OCI-LY7 (cell line): ENCODE data around the gene TECTB. TPM values are rescaled to one million over a fixed set of nuclear protein-coding genes. Genes with fewer than 3 reads are reported as not detected.

Experiments
- Bru-seq: library from RNA; stranded (reverse); fragments of 400-500 nt; gene quantifications from one replicate; lab custom pipeline; 2021; lab: Mats Ljungman, UMichigan
- BruChase-seq, 2 experiments: library from RNA; stranded (reverse); fragments of 400-500 nt; gene quantifications; one replicate each; lab custom pipeline; 2021; lab: Mats Ljungman, UMichigan
- BruUV-seq: library from RNA; stranded (reverse); fragments of 400-500 nt; replicated peaks from 2 replicates; lab custom pipeline; 2021; lab: Mats Ljungman, UMichigan
- CTCF ChIA-PET: fragments of 300-600 bp; sonication (Branson Sonifier 250); formaldehyde crosslinking; loops from one replicate; lab custom pipeline; 2022; ENCODE audit warnings: antibody characterized with exemption; ENCODE audit not compliant: unreplicated experiment; lab: Charles Lee
- POLR2A ChIA-PET: fragments of 300-600 bp; sonication (Branson Sonifier 250); formaldehyde crosslinking; loops from one replicate; lab custom pipeline; 2022; ENCODE audit warnings: antibody characterized with exemption; lab: Charles Lee
- DNase-seq: peaks from one replicate; pipeline ENCODE4 v3.0.0-alpha.2; 2015; ENCODE audit warnings: low spot score
- H2AFZ ChIP-seq: fragments of 200-600 bp; sonication (generic), shearing (Covaris generic); 2 replicates; pipeline ENCODE4 v1.6.1; 2014; ENCODE audit warnings: mild to moderate bottlenecking, antibody characterized with exemption, low read length, moderate library complexity
- H3K27ac ChIP-seq: fragments of 200-600 bp; sonication (generic); 2 replicates; pipeline ENCODE4 v1.5.1; 2014; ENCODE audit warnings: mixed run types, low read depth, mild to moderate bottlenecking, moderate library complexity, low read length, inconsistent platforms; ENCODE audit not compliant: poor library complexity, severe bottlenecking
- H3K36me3 ChIP-seq: fragments of 200-600 bp; sonication (generic); 2 replicates; pipeline ENCODE4 v1.6.1; 2014; ENCODE audit warnings: mild to moderate bottlenecking, antibody characterized with exemption, low read length, moderate library complexity, mixed read lengths; ENCODE audit not compliant: insufficient read depth
- H3K4me1 ChIP-seq: fragments of 200-600 bp; sonication (generic); 2 replicates; pipeline ENCODE4 v1.5.1; 2014; ENCODE audit warnings: mild to moderate bottlenecking, low read length; ENCODE audit not compliant: insufficient read depth, poor library complexity, severe bottlenecking
- H3K4me2 ChIP-seq: fragments of 200-600 bp; sonication (generic); 2 replicates; pipeline ENCODE4 v1.6.1; 2014; ENCODE audit warnings: mild to moderate bottlenecking, low read length
- H3K4me3 ChIP-seq: fragments of 200-600 bp; sonication (generic); 2 replicates; pipeline ENCODE4 v1.5.1; 2014; ENCODE audit warnings: mild to moderate bottlenecking, low read depth, low read length; ENCODE audit not compliant: poor library complexity, severe bottlenecking
- H3K79me2 ChIP-seq: fragments of 200-600 bp; sonication (generic); 2 replicates; pipeline ENCODE4 v1.6.1; 2016; ENCODE audit warnings: low read depth, mild to moderate bottlenecking, low read length, moderate library complexity, mixed read lengths; ENCODE audit not compliant: insufficient read depth
- H3K9me2 ChIP-seq: fragments of 200-600 bp; sonication (generic); 2 replicates; pipeline ENCODE4 v1.6.1; 2016; ENCODE audit warnings: mild to moderate bottlenecking, low read length, mixed read lengths; ENCODE audit not compliant: insufficient read depth
- H3K9me3 ChIP-seq: fragments of 200-600 bp; sonication (generic); 2 replicates; pipeline ENCODE4 v1.6.1; 2014; ENCODE audit warnings: mild to moderate bottlenecking, mixed run types, low read length, mixed read lengths
- H4K20me1 ChIP-seq: fragments of 200-600 bp; sonication (generic); 2 replicates; pipeline ENCODE4 v1.6.1; 2014; ENCODE audit warnings: mild to moderate bottlenecking, antibody characterized with exemption, low read length, moderate library complexity, mixed read lengths; ENCODE audit not compliant: insufficient read depth
- EZH2phosphoT487 ChIP-seq: fragments of 200-600 bp; sonication (generic); IDR thresholded peaks from 2 replicates; pipeline ENCODE4 v1.6.1; 2018; ENCODE audit warnings: low read depth, borderline replicate concordance, mild to moderate bottlenecking, mixed run types, antibody characterized with exemption, low read length, moderate library complexity, mixed read lengths
- intact Hi-C: fragments of 100-400 bp; cut with micrococcal nuclease; formaldehyde crosslinking; loops from one replicate; pipeline ENCODE4 v1.10.0; 2022; ENCODE audit not compliant: unreplicated experiment
- long read RNA-seq: library from polyadenylated mRNA; stranded (forward); transcript quantifications from one replicate; pipeline ENCODE4 v2.0.0, GENCODE V29; 2022
- total RNA-seq, 2 experiments: library from RNA; depleted of rRNA in 1 of 2; stranded (reverse); fragments of >200 nt in 1 of 2; shearing (Covaris generic) in 1 of 2; gene quantifications; 2 replicates each; pipeline ENCODE4 v1.2.3, GENCODE V29; 2014 to 2022
- TF ChIP-seq, protein P1 (sequence below): fragments of 200-600 bp; sonication (generic); conservative IDR thresholded peaks from 2 replicates; pipeline ENCODE4 v1.5.1; 2014; ENCODE audit warnings: mild to moderate bottlenecking, antibody characterized with exemption, low read length, moderate library complexity, mixed read lengths

TECTB gene
- total RNA-seq (2014; rRNA removed; shearing (Covaris generic)) (not detected in 2 replicates), total RNA-seq (2022) (not detected in 2 replicates), Bru-seq, nascent RNA (not detected), BruChase-seq, experiment 1, labeled RNA remaining after a 6-hour chase (not detected), BruChase-seq, experiment 2, labeled RNA remaining after a 2-hour chase (not detected)
- long read RNA-seq, result 0 reads

DNA sequence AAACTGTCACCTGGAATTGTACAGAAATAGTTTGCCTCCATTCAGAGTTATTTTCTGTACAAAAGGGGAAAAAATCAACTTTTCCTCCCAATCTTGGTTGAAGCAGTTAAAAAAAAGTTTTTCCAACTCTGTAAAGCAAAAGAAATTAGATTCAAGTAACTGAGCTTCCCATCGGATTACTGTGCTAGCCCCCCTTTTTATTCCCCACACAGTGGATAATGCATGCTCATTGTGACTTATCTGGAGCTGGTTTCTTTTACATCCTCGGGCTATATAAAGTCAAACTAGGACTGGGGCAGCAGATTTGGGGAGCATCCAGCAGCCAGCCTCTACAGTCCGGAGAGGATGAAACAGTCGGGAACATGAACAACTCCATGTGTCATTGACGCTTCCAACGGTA lies at the start of gene TECTB:
TSS of gene TECTB (plus strand) at position 301 of the 400 bp plus-strand sequence. CDS start 335 bp downstream, outside the sequence.
- H3K36me3 ChIP-seq, result no peaks in the 10 kb centered on the region
- no peak within 1 kb of the TSS for H3K27ac ChIP-seq
- no peak for TF ChIP-seq EZH2phosphoT487
- TF ChIP-seq, protein P1, sequence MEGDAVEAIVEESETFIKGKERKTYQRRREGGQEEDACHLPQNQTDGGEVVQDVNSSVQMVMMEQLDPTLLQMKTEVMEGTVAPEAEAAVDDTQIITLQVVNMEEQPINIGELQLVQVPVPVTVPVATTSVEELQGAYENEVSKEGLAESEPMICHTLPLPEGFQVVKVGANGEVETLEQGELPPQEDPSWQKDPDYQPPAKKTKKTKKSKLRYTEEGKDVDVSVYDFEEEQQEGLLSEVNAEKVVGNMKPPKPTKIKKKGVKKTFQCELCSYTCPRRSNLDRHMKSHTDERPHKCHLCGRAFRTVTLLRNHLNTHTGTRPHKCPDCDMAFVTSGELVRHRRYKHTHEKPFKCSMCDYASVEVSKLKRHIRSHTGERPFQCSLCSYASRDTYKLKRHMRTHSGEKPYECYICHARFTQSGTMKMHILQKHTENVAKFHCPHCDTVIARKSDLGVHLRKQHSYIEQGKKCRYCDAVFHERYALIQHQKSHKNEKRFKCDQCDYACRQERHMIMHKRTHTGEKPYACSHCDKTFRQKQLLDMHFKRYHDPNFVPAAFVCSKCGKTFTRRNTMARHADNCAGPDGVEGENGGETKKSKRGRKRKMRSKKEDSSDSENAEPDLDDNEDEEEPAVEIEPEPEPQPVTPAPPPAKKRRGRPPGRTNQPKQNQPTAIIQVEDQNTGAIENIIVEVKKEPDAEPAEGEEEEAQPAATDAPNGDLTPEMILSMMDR, result no peak
- H2AFZ ChIP-seq, result no peak within 1 kb of the TSS
- H3K9me3 ChIP-seq, result no peaks in the 10 kb centered on the region
- intact Hi-C loops, result no loop called here
- no TSS peak for BruUV-seq
- H3K4me1 ChIP-seq, result no peaks in the 10 kb centered on the region
- H3K4me3 ChIP-seq, result no peak within 1 kb of the TSS
- ChIA-PET POLR2A (interaction anchor here (1.0 kb wide), 1 partner anchor 10 kb away, joined by 3 read pairs; no protein-coding TSS in a partner anchor), CTCF (no interaction called here)
- H3K9me2 ChIP-seq, result no peaks in the 10 kb centered on the region
- H4K20me1 ChIP-seq, result no peaks in the 10 kb centered on the region
- no peak within 1 kb of the TSS for H3K4me2 ChIP-seq
- no peaks in the 10 kb centered on the region for H3K79me2 ChIP-seq
- DNase-seq, result no peak

DNA sequence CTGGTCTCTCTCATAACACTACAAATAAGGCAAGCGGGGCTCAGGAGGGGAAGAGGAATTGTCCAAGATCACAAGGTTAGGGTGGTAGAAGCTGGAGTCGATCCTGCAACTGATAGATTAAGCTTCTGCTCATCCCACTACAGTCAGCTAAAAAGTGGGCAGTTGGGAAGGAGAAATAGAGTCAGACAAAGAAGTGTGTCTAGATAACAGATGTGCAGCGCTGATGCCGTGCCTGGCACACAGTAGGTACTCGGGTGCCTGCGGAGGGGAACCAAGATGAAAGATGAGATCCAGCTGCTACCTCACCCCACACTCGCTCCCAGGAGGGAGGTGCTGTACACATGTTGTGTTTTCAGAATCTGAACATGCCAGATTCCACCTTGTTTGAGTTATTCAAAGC lies 48.1 kb upstream of the TECTB start:
- no peak overlapping the region for H3K27ac ChIP-seq
- no peaks in the 10 kb centered on the region for H4K20me1 ChIP-seq
- ChIA-PET CTCF (no interaction called here), POLR2A (interaction anchor here (1.1 kb wide), 2 partner anchors 12 to 40 kb away, joined by 3 read pairs; no protein-coding TSS in a partner anchor)
- no peak for DNase-seq
- H3K4me1 ChIP-seq, result no peaks in the 10 kb centered on the region
- no peak overlapping the region for H2AFZ ChIP-seq
- TF ChIP-seq EZH2phosphoT487, result no peak
- BruUV-seq, result no TSS peak
- H3K4me2 ChIP-seq, result no peak overlapping the region
- 0 out of 2 replicates have a peak, but pooled peaks cover 3% of the 10 kb centered on the region for H3K9me3 ChIP-seq
- no peaks in the 10 kb centered on the region for H3K79me2 ChIP-seq
- H3K4me3 ChIP-seq, result no peak overlapping the region
- no peaks in the 10 kb centered on the region for H3K36me3 ChIP-seq
- intact Hi-C loops, result no loop called here
- H3K9me2 ChIP-seq, result no peaks in the 10 kb centered on the region

DNA sequence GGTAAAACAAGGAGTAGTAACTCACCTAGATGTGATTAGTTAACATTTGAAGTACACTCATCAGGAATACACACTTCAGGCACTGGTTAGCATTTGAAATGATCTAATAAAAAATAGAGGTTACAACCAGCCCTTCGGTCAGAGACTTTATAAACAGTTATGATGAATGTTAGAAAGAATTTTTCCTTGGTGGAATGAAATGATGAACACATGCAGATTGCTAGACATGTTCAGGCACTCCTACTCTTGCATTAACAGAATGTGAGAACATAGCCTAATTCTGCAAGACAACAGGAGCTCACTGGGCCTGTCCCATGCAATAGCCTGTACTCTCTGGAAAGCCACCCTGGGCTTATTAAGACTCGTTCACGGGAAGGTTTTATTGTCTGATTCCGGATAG lies 47.3 kb upstream of the TECTB start:
- no peak overlapping the region for H3K4me2 ChIP-seq
- ChIA-PET CTCF (no interaction called here), POLR2A (interaction anchor here (0.9 to 1.1 kb wide), 2 partner anchors 11 to 139 kb away, joined by 3 read pairs; no protein-coding TSS in a partner anchor)
- 0 out of 2 replicates have a peak, but pooled peaks cover 4% of the 10 kb centered on the region for H3K9me3 ChIP-seq
- H3K27ac ChIP-seq, result no peak overlapping the region
- H3K4me1 ChIP-seq, result no peaks in the 10 kb centered on the region
- no peaks in the 10 kb centered on the region for H3K36me3 ChIP-seq
- H4K20me1 ChIP-seq, result no peaks in the 10 kb centered on the region
- no TSS peak for BruUV-seq
- DNase-seq, result no peak
- H3K4me3 ChIP-seq, result no peak overlapping the region
- H3K79me2 ChIP-seq, result no peaks in the 10 kb centered on the region
- no peaks in the 10 kb centered on the region for H3K9me2 ChIP-seq
- H2AFZ ChIP-seq, result no peak overlapping the region
- intact Hi-C loops, result no loop called here
- no peak for TF ChIP-seq EZH2phosphoT487
- TF ChIP-seq, protein P1, result no peak
